ENCODE data around the gene CD151.
A peak's percentile ranks its signal among the peaks of the same experiment; 100 is the strongest.

The CD151 gene

DNA sequence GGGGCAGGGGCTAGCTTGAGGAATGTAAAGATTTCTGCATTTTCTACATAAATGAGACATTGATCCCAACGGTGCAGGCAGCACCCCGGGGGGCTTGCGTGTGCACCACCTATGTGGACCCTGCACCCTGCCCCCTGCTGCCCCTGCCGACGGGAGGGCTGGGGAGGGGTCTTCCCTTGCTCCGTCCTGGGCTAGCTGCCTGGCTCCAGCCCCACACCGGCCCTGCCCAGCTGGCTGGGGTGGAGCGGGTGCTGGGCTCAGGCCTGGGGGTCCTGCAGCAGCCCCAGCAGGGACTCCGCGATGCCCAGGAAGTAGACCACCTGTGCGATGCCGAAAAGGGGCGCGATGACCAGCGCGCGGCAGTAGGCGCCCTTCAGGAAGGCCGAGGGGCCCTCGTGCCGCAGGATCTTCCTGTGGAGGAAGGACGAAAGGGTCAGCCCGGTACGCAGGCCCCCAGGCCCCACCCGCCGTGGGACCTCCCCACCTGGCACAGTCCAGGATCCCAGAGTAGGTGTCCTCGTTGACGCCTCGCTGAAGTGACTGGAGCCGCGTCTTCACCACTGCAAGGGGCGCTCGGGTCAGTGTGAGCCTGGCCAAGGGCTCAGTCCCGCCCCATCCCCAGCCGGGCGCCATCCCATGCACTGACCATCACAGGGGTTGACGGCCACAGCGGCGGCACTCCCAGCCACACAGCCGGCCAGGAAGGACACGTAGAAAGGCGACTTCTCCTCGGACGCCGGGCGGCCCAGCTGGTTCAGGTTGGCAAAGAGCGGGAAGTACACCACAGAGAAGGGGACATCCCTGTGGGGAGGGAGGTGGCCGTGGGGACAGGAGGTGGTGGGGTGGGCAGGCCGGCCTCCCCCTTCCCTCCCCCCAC is 40.9 kb upstream of the CD151 start:
- Histone ChIP-seq H3K4me1 (ENCODE audit: control insufficient read depth, insufficient read depth, low read length) (peaks cover 34% of the 10 kb centered on the region), H3K36me3 (ENCODE audit: control insufficient read depth, insufficient read depth, low read length) (peaks cover 15% of the 10 kb centered on the region), H3K27me3 (ENCODE audit: control insufficient read depth, insufficient read depth, low read length, poor library complexity, severe bottlenecking) (no peaks in the 10 kb centered on the region), H3K9me3 (ENCODE audit: control insufficient read depth, low read length) (no peaks in the 10 kb centered on the region), H3K27ac (ENCODE audit: insufficient read depth, low read depth, low read length, poor library complexity, severe bottlenecking) (no peak overlapping the region), H3K4me3 (ENCODE audit: insufficient read depth, low read depth, low read length) (no peak overlapping the region)
- WGBS, 2 experiments: 96% methylated on average over 49 of the region's 49 CpGs

DNA sequence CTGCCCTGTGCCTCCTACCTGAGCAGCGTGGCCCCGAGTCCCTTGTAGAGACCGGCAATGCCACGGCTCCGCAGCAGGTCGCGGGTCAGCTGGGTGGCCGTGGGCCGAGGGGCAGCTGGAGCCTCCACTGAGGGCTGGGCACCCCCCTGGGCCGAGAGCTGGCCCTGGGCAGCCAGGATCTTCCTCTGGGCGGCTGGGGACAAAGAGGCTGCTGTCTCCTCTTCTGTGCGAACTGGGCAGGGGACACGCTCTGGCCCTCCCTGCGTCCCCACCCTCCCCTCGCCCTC is 40.3 kb upstream of the CD151 start:
- H3K9me3 ChIP-seq (ENCODE audit: control insufficient read depth, low read length): no peaks in the 10 kb centered on the region
- H3K4me3 ChIP-seq (ENCODE audit: insufficient read depth, low read depth, low read length): no peak overlapping the region
- no peaks in the 10 kb centered on the region for H3K27me3 ChIP-seq (ENCODE audit: control insufficient read depth, insufficient read depth, low read length, poor library complexity, severe bottlenecking)
- 94 to 96% methylated on average over 15 of the region's 15 CpGs for WGBS, 2 experiments
- H3K27ac ChIP-seq (ENCODE audit: insufficient read depth, low read depth, low read length, poor library complexity, severe bottlenecking): no peak overlapping the region
- peaks cover 15% of the 10 kb centered on the region for H3K36me3 ChIP-seq (ENCODE audit: control insufficient read depth, insufficient read depth, low read length)
- H3K4me1 ChIP-seq (ENCODE audit: control insufficient read depth, insufficient read depth, low read length): peaks cover 35% of the 10 kb centered on the region

DNA sequence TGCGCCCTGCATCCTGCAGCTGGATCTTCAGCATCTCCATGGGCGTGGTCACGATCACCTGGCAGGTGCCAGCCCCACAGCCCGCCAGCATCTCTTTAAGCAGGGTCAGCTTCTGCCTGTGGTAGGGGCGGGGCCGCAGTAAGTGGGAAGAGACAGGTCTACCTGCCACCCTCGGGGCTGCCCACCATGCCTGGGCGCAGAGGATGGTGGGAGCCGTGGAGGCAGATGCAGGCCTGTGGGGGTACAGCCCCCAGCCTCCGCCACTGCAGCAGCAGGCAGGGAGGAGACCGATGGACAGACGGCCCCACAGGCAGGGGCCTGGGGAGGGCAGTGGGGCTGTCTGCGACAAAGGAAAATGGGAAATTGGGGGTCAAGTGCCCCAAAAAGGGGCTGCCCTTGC is 39.9 kb upstream of the CD151 start:
- no peaks in the 10 kb centered on the region for H3K9me3 ChIP-seq (ENCODE audit: control insufficient read depth, low read length)
- 95% methylated on average over 13 of the region's 13 CpGs for WGBS, 2 experiments
- H3K4me1 ChIP-seq (ENCODE audit: control insufficient read depth, insufficient read depth, low read length): peaks cover 35% of the 10 kb centered on the region

DNA sequence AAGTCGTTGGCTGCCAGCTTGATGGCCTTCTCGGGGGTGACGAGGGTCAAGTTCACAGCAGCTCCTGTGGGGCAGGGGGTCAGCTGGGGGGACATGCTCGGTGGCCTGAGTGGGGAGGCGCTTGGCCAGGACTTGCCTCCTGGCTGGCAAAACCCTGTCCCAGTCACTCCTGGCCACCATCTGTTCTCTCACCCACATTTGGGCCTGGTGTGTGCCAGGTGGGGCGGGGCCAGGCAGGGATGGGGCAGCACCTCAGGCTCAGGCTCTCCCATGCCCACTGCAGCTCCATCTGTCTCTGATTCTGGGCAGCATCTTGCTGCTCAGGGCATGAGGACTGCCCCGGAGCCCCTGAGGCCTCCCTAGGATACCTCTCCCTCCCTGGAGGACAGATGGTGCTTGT is 39.2 kb upstream of the CD151 start:
- Histone ChIP-seq H3K4me1 (ENCODE audit: control insufficient read depth, insufficient read depth, low read length) (peaks cover 32% of the 10 kb centered on the region), H3K36me3 (ENCODE audit: control insufficient read depth, insufficient read depth, low read length) (peaks cover 15% of the 10 kb centered on the region), H3K9me3 (ENCODE audit: control insufficient read depth, low read length) (no peaks in the 10 kb centered on the region), H3K27ac (ENCODE audit: insufficient read depth, low read depth, low read length, poor library complexity, severe bottlenecking) (no peak overlapping the region), H3K27me3 (ENCODE audit: control insufficient read depth, insufficient read depth, low read length, poor library complexity, severe bottlenecking) (no peaks in the 10 kb centered on the region), H3K4me3 (ENCODE audit: insufficient read depth, low read depth, low read length) (no peak overlapping the region)
- 87 to 88% methylated on average over 7 of the region's 7 CpGs for WGBS, 2 experiments

More for the DNA sequence above, 39.9 kb upstream of the CD151 start:
- Histone ChIP-seq H3K4me3 (ENCODE audit: insufficient read depth, low read depth, low read length) (no peak overlapping the region), H3K27me3 (ENCODE audit: control insufficient read depth, insufficient read depth, low read length, poor library complexity, severe bottlenecking) (no peaks in the 10 kb centered on the region), H3K36me3 (ENCODE audit: control insufficient read depth, insufficient read depth, low read length) (peaks cover 15% of the 10 kb centered on the region), H3K27ac (ENCODE audit: insufficient read depth, low read depth, low read length, poor library complexity, severe bottlenecking) (no peak overlapping the region)

DNA sequence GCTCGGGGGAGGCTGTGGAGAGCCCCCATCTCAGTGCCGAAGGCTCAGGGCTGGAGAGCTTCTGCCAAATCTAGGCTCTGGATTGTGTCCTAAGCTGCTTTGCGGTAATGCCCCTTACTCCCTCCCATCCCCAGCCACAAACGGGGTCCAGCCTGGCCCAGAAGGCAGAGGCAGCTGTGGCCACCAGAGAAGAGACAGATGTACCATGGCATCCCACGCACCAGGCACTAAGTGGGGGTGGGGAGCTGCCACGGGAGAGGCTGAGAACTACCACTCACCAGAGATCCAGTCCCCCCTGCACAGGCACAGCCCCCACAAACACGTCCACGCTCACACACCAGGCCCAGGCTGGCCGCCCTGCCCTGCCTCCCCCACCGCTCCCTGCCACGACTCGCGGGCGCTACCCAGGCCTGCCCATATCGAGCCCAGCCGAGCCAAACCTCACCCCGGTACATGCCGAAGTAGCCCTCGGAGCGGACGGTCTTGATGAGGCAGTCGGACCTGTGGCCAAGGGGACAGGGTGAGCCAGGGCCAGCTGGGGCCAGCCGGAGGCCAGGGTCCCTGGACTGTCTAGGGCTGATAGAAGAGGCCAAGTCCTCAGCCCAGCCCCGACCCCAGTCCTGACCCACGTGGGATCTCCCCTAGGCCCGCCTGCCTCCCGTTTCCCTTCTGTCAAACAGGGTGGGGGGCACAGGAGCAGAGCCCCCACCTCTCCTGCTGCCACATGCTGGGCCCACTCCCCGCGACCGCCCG is 38.6 kb upstream of the CD151 start:
- Histone ChIP-seq H3K9me3 (ENCODE audit: control insufficient read depth, low read length) (no peaks in the 10 kb centered on the region), H3K27me3 (ENCODE audit: control insufficient read depth, insufficient read depth, low read length, poor library complexity, severe bottlenecking) (no peaks in the 10 kb centered on the region), H3K4me3 (ENCODE audit: insufficient read depth, low read depth, low read length) (no peak overlapping the region), H3K4me1 (ENCODE audit: control insufficient read depth, insufficient read depth, low read length) (peaks cover 25% of the 10 kb centered on the region), H3K36me3 (ENCODE audit: control insufficient read depth, insufficient read depth, low read length) (peaks cover 15% of the 10 kb centered on the region), H3K27ac (ENCODE audit: insufficient read depth, low read depth, low read length, poor library complexity, severe bottlenecking) (no peak overlapping the region)
- 94 to 96% methylated on average over 31 of the region's 31 CpGs for WGBS, 2 experiments

DNA sequence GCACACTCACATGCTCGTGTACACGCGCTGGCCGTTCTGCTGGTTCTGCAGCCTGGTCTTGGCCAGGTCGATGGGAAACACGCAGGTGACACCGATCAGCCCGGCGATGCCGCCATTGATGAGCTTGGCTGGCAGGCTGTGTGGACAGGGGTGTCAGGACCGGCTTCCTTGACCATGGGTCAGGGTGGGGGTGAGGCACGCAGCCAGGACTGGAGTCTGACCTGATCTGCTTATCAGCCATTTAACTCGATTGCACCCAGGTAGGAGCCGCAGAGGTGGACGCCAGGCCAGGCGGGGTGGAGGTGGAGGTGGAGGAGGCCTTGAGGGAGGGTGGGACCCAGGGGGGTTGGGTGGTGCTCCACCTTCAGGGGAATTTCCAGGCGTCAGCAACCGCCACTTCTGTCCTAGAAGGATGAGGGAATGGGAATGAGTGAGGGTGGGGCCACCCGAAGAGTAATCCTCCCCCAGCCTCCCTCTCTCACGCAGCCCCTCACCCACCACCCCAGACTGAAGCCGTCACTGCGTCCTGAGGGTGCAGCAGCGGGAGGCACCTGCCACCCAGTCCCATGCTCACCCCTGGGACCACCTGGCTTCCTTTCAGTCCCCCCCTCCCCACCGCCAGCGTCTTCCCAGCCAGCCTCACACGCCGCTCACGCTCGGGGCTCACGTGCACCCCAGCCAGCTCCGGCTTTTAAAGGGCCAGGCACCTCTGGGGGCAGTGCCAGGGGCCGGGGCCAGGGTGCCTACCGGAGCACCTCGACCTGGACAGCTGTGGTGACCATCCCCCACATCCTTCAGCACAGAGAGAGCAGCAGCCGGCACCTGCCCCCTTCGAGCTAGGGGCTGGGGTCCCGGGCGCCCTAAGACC is 37.8 kb upstream of the CD151 start:
- Histone ChIP-seq H3K4me1 (ENCODE audit: control insufficient read depth, insufficient read depth, low read length) (peaks cover 25% of the 10 kb centered on the region), H3K27ac (ENCODE audit: insufficient read depth, low read depth, low read length, poor library complexity, severe bottlenecking) (no peak overlapping the region), H3K9me3 (ENCODE audit: control insufficient read depth, low read length) (no peaks in the 10 kb centered on the region), H3K4me3 (ENCODE audit: insufficient read depth, low read depth, low read length) (no peak overlapping the region), H3K36me3 (ENCODE audit: control insufficient read depth, insufficient read depth, low read length) (peaks cover 15% of the 10 kb centered on the region), H3K27me3 (ENCODE audit: control insufficient read depth, insufficient read depth, low read length, poor library complexity, severe bottlenecking) (no peaks in the 10 kb centered on the region)
- WGBS, 2 experiments: 88 to 90% methylated on average over 38 of the region's 38 CpGs

DNA sequence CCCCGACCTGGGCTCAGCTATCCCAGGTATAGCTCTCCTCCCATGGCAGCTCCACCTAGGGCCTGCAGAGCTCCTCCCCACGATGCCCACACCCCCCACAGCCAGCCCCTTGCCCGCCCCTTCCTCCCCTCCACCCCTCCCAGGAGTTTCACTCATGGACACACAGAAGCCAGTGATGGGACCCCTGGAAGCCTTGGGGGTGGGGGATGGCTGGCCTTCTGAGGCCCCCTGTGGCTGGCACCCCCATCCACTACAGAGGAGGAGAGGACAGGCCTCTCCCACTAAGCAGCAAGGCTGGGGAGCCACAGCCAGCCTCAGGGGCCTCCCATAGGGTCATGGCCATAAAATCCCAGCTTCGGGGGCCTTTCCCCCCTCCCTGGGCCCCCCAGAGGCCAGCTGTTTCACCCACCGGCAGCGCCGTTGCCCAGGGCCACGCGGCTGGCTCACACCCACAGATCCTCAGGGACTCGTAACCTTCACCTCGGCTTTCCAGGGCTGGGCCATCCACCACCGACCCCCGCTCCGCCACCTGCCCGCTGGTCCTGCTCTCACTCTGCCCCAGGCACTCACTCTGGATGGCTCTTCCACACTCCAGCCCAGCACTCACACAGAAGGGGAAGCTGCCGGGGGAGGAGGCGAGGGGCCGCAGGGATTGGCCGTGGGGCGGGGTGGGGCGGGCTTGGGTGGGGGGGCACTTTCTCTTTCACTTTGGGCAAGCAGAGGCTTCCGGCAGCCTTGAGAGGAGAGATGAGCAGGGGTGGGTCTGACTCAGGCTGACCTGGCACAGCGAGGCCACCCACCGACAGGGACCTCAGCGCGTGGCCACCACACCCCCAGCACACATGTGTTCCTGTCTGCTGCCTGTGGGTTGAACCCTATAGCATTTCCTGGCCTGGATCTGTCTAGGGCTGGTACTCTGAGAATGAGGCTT is 36.9 kb upstream of the CD151 start:
- H3K4me1 ChIP-seq (ENCODE audit: control insufficient read depth, insufficient read depth, low read length): peaks cover 18% of the 10 kb centered on the region
- WGBS, 2 experiments: 51 to 62% methylated on average over 24 to 26 of the region's 26 CpGs
- H3K27me3 ChIP-seq (ENCODE audit: control insufficient read depth, insufficient read depth, low read length, poor library complexity, severe bottlenecking): no peaks in the 10 kb centered on the region
- no peaks in the 10 kb centered on the region for H3K9me3 ChIP-seq (ENCODE audit: control insufficient read depth, low read length)
- H3K27ac ChIP-seq (ENCODE audit: insufficient read depth, low read depth, low read length, poor library complexity, severe bottlenecking): no peak overlapping the region
- H3K4me3 ChIP-seq (ENCODE audit: insufficient read depth, low read depth, low read length): no peak overlapping the region
- H3K36me3 ChIP-seq (ENCODE audit: control insufficient read depth, insufficient read depth, low read length): peaks cover 15% of the 10 kb centered on the region

DNA sequence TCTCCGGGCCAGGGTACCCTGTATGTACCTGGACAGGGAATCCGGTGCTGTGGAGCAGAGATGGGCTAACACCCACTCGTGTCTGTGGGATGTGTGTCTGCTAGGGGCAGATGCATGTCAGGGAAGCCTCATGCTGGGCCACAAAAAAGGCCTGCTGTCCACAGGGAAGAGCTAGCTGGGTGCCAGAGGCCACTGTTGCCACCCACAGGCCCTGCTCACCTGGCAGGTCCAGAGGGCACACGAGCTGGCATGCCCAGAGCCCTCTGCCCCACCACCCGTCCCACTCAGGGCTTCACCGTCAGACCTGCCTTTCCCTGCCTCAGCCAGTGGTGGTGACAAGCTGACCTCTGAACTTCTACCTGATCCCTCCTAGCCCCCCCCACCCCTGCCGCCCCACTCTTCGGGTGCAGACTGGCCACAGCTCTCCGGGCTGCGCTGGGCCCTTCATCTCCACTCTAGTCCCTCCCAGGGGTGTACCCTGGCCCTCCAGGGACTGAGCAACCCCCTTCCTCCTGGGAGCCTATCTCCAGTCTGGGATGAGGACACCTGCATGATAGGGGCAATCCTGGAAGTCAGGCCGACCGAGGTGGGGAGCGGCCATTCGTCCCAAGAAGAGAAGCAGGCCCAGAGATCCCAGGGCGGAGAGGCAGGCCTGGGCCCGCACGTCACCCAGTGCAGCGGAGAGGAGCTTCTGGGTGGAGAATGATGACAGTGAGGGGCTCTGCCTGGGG is 36.0 kb upstream of the CD151 start:
- H3K36me3 ChIP-seq (ENCODE audit: control insufficient read depth, insufficient read depth, low read length): peaks cover 17% of the 10 kb centered on the region
- peak overlapping the region; percentile 72 for H3K4me3 ChIP-seq (ENCODE audit: insufficient read depth, low read depth, low read length)
- no peaks in the 10 kb centered on the region for H3K27me3 ChIP-seq (ENCODE audit: control insufficient read depth, insufficient read depth, low read length, poor library complexity, severe bottlenecking)
- WGBS, 2 experiments: 49 to 50% methylated on average over 18 of the region's 18 CpGs
- H3K9me3 ChIP-seq (ENCODE audit: control insufficient read depth, low read length): no peaks in the 10 kb centered on the region
- peaks cover 14% of the 10 kb centered on the region for H3K4me1 ChIP-seq (ENCODE audit: control insufficient read depth, insufficient read depth, low read length)
- H3K27ac ChIP-seq (ENCODE audit: insufficient read depth, low read depth, low read length, poor library complexity, severe bottlenecking): no peak overlapping the region
